Gastroesophageal sphincter (tissue), 4 donors: ENCODE data around the gene DPYD. TPM values are rescaled to one million over a fixed set of nuclear protein-coding genes. Genes with fewer than 3 reads are reported as not detected.

Experiments used
- ATAC-seq: fragments of 150-250 bp; one replicate; pipeline ENCODE4 v1.9.1; 2016; ENCODE audit warnings: mild to moderate bottlenecking, moderate library complexity
- H3K27ac ChIP-seq, 4 donors: fragments of 200-600 bp; sonication (generic) in 3 of 4; 1 replicate in 3 of 4; 2 replicates in 1 of 4; pipeline ENCODE4 v1.5.1; 2016 to 2019
- H3K27me3 ChIP-seq: fragments of 200-600 bp; sonication (generic); one replicate; pipeline ENCODE4 v1.5.1; 2019
- H3K36me3 ChIP-seq, 2 donors: fragments of 200-600 bp; sonication (generic); one replicate each; pipeline ENCODE4 v1.5.1; 2019; ENCODE audit warnings: control low read depth in 1 of 2
- H3K4me1 ChIP-seq, 3 donors: fragments of 200-600 bp; sonication (generic); 1 replicate in 2 of 3; 2 replicates in 1 of 3; pipeline ENCODE4 v1.5.1; 2016 to 2019; ENCODE audit warnings: control low read depth in 2 of 3
- H3K4me3 ChIP-seq, 2 donors: fragments of 200-600 bp; sonication (generic); one replicate each; pipeline ENCODE4 v1.5.1; 2019; ENCODE audit warnings: mild to moderate bottlenecking in 1 of 2, moderate library complexity in 1 of 2
- H3K9me3 ChIP-seq, 3 donors: fragments of 200-600 bp; sonication (generic); one replicate each; pipeline ENCODE4 v1.5.1; 2017 to 2019; ENCODE audit warnings: control low read depth in 2 of 3
- CTCF ChIP-seq, 4 experiments: fragments of 200-600 bp in 2 of 4; fragments of 450-650 bp in 2 of 4; sonication (generic) in 1 of 4; IDR thresholded peaks; one replicate each; pipeline ENCODE4 v1.5.1; 2017 to 2019; ENCODE audit warnings: antibody characterized with exemption in 4 of 4, mild to moderate bottlenecking in 2 of 4, moderate library complexity in 2 of 4
- EP300 ChIP-seq: sonication (generic); formaldehyde crosslinking; IDR thresholded peaks from one replicate; pipeline ENCODE4 v1.6.1; 2017; ENCODE audit warnings: antibody characterized with exemption, mild to moderate bottlenecking
- POLR2A ChIP-seq, 2 donors: fragments of 450-650 bp; IDR thresholded peaks; one replicate each; pipeline ENCODE4 v1.6.1; 2017; ENCODE audit warnings: antibody characterized with exemption in 2 of 2, mild to moderate bottlenecking in 2 of 2, moderate library complexity in 1 of 2
- POLR2AphosphoS5 ChIP-seq: sonication (generic); formaldehyde crosslinking; IDR thresholded peaks from one replicate; pipeline ENCODE4 v1.6.1; 2017; ENCODE audit warnings: antibody characterized with exemption
- WGBS, 2 donors: methylation state at CpG; one replicate each; pipeline ENCODE4 v1.1.5; 2018; ENCODE audit warnings: low coverage in 1 of 2; 5-methylcytosine and 5-hydroxymethylcytosine counted together
- total RNA-seq, 4 donors: library from RNA; depleted of rRNA; stranded (reverse); fragments of >200 nt; gene quantifications; one replicate each; pipeline ENCODE4 v1.1.0, GENCODE V29; 2016

DPYD gene
- total RNA-seq, 4 donors from 2014 or later = 31.2 to 53.0 (median 43.2) TPM

- 90 to 100% methylated on average over 2 to 4 of the region's 10 CpGs for WGBS, 2 donors
- no peaks in the 10 kb centered on the region for H3K27me3 ChIP-seq
- H3K27ac ChIP-seq = no peak overlapping the region
- no peak overlapping the region for H3K4me3 ChIP-seq
- TF ChIP-seq POLR2AphosphoS5 = no peak
- TF ChIP-seq CTCF (IDR thresholded peaks at IDR 0.05) = no peak
- TF ChIP-seq POLR2A (IDR thresholded peaks at IDR 0.05) = no peak
- TF ChIP-seq EP300 = no peak
- no peak for ATAC-seq
- H3K36me3 ChIP-seq = peaks cover 0 to 7% of the 10 kb centered on the region in 2 donors
- H3K4me1 ChIP-seq = no peaks in the 10 kb centered on the region
- H3K9me3 ChIP-seq = no peaks in the 10 kb centered on the region
Measured at GRCh38 chr1:97845805-97846204, 75.0 kb downstream of the DPYD start.

- peaks cover 0 to 7% of the 10 kb centered on the region in 2 donors for H3K36me3 ChIP-seq
- TF ChIP-seq EP300 (no peak), POLR2A (IDR thresholded peaks at IDR 0.05) (no peak), CTCF (IDR thresholded peaks at IDR 0.05) (no peak), POLR2AphosphoS5 (no peak)
- no peak overlapping the region for H3K4me3 ChIP-seq
- WGBS, 2 donors = 100% methylated on average over 1 of the region's 5 CpGs; no CpG with 5 or more reads in 1 of the 2 donors
- H3K27ac ChIP-seq = no peak overlapping the region
- no peaks in the 10 kb centered on the region for H3K4me1 ChIP-seq
- ATAC-seq = no peak
- no peaks in the 10 kb centered on the region for H3K27me3 ChIP-seq
- H3K9me3 ChIP-seq = no peaks in the 10 kb centered on the region
Measured at GRCh38 chr1:97844552-97845089, 76.2 kb downstream of the DPYD start.

DNA sequence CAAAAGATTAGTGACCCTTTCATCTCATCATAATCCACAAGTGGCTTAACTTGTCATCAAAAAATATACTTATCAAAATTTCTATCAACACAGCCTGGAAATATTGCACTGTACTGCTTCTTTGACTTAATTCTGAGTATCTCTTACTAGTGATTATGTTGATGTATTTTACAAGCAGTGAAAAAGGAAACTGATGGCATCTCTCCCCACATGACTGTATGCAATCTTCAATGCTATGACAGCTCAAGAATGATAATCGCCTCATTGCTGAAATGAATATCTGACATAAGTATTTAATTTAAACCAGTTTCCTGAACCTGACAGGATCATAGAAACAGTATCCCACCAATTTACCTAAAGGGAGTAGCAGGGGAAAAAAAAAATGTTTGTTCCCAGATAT, 79.5 kb downstream of the DPYD start:
- TF ChIP-seq EP300 (no peak), CTCF (IDR thresholded peaks at IDR 0.05) (no peak), POLR2AphosphoS5 (no peak), POLR2A (IDR thresholded peaks at IDR 0.05) (no peak)

GRCh38 chr1:97837161-97837560, 83.7 kb downstream of the DPYD start:
- Histone ChIP-seq H3K27ac (no peak overlapping the region), H3K36me3 (no peaks in the 10 kb centered on the region), H3K4me3 (no peak overlapping the region), H3K4me1 (no peaks in the 10 kb centered on the region), H3K27me3 (no peaks in the 10 kb centered on the region), H3K9me3 (no peaks in the 10 kb centered on the region)
- 43 to 47% methylated on average over 1 of the region's 1 CpG for WGBS, 2 donors
- TF ChIP-seq POLR2A (IDR thresholded peaks at IDR 0.05) (no peak), POLR2AphosphoS5 (no peak), EP300 (no peak), CTCF (IDR thresholded peaks at IDR 0.05) (no peak)
- ATAC-seq = no peak

More for the DNA sequence above, 79.5 kb downstream of the DPYD start:
- Histone ChIP-seq H3K4me1 (no peaks in the 10 kb centered on the region), H3K36me3 (peaks cover 0 to 7% of the 10 kb centered on the region in 2 donors), H3K27ac (no peak overlapping the region), H3K27me3 (no peaks in the 10 kb centered on the region), H3K4me3 (no peak overlapping the region), H3K9me3 (no peaks in the 10 kb centered on the region)
- ATAC-seq = no peak
- 95 to 100% methylated on average over 1 of the region's 1 CpG for WGBS, 2 donors

GRCh38 chr1:97834899-97835298, 85.9 kb downstream of the DPYD start:
- Histone ChIP-seq H3K9me3 (no peaks in the 10 kb centered on the region), H3K4me3 (no peak overlapping the region), H3K27me3 (no peaks in the 10 kb centered on the region), H3K27ac (no peak overlapping the region), H3K4me1 (no peaks in the 10 kb centered on the region), H3K36me3 (no peaks in the 10 kb centered on the region)
- TF ChIP-seq CTCF (IDR thresholded peaks at IDR 0.05) (no peak), EP300 (no peak), POLR2AphosphoS5 (no peak), POLR2A (IDR thresholded peaks at IDR 0.05) (no peak)
- no peak for ATAC-seq
